ENCODE measurements around the gene PCBD1. TPM values are rescaled to one million over a fixed set of nuclear protein-coding genes. Genes with fewer than 3 reads are reported as not detected.

Gene PCBD1
- polyA plus RNA-seq (2012; ENCODE audit: insufficient read depth, insufficient read length): 48.6 TPM

DNA sequence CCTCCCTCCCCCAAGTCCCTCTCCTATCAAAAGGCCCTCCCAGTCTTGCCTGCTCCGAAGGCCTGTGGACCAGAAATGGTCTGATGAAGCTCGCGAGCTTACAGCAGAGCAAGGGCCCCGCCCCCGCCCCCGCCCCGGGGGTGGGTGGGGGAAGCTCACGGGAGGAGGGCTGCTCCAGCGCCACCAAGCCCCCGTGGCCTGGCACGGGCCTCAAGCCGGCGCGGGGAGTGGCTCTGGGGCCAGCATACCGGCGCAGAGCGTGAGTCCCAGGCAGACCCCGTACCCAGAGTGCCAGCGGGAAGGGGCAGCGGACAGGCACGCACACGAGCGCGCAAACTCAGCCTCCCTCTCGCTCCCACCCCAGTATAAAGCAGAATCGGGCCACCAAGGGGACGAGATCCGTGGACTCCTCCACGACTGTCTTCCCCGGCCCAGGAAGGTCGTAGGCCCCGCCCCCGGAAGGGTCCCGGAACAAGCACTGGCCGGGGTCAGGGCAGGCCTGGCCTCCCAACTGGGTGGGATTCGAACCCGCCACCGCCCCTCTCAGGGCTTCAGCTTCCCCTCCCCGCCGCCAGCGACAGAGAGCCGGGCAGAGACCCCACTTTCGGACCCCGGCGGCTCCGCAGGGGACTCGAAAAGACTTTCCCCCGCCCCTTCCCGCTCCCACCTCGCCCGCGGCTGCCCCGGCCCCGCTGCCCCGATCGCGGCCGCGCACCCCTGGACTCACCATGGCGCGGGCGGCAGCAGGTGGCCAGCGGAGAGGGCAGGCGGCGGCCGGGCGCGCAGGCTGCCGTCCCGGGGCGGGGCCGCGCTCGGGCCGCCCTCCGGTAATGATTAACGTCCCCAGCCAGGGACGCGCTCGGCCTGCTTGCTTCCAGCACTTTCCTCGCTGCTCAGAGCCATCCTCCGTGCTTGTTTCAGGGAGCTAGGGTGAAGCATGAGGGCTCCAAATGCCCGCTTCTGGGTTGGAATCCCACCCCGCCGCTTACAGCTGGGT lies at the start of gene PCBD1:
Gene PCBD1, minus strand, starts transcription at position 762 of the 997 bp plus-strand sequence. Its CDS starts 32 bp downstream, at position 730.
- peak; percentile 65 for DNase-seq (ENCODE audit: low read depth, low spot score)
- H3K4me3 ChIP-seq (ENCODE audit: low read length): peak within 1 kb of the TSS; percentile 71

DNA sequence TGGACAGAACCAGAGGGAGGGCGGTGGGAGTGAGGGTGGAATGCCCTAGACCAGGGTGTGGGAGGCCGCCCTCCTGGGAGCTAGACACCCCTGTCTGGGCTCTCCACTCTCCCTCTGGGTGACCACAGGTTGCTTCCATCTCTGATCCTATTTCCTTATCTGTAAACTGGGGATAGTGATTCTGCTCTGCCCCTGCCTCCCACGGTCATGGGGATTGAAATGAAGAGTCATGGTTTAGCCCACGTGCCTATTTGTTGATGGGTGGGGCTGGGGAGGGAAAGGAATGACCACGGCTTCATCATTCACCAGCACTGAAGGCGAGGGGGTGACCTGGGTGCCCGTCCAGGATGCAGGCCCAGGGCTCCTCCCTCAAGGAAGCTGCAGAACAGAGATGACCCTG lies 49.3 kb upstream of the PCBD1 start:
- no peak overlapping the region for H3K4me3 ChIP-seq (ENCODE audit: low read length)
- no peak for DNase-seq (ENCODE audit: low read depth, low spot score)

DNA sequence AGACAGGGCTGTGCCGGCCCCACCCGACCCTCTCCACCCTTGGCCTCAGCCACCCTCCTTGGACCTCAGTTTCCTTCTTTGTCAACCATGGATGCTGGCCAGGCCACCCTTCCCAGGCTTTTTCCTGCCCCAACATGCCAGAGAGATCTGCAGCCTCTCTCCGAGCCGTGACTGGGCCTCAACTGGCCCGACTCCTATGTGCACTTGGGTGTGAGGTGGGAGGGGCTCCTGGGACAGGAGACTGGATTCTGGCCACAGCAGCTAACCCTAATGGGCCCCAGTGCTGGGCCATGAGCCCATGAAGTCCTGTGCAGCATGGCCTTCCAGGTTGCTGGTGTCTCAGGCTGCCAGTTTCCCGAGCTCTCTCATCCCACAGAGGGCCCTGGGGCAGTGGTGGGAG lies 47.7 kb upstream of the PCBD1 start:
- no peak for DNase-seq (ENCODE audit: low read depth, low spot score)
- H3K4me3 ChIP-seq (ENCODE audit: low read length): no peak overlapping the region

DNA sequence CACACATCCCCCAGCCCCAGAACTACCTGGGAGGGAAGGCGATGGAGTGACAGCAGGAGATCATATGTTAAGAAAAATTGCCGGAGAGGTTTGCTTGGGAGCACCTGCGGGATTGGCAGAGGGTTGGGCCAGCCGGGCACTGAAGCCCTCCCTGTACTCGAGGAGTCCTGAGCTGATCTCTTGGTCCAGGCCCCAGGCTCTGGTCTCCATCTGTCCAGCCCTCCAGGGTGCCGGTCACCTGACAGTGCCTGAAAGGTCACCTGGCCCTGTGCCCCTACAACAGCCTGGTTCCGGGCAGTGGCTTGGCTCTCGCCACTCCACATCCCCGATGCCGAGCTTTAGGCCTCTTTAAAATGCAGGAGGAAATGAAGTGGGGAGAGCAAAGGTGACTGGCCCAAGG lies 47.3 kb upstream of the PCBD1 start:
- no peak for DNase-seq (ENCODE audit: low read depth, low spot score)
- H3K4me3 ChIP-seq (ENCODE audit: low read length): no peak overlapping the region

DNA sequence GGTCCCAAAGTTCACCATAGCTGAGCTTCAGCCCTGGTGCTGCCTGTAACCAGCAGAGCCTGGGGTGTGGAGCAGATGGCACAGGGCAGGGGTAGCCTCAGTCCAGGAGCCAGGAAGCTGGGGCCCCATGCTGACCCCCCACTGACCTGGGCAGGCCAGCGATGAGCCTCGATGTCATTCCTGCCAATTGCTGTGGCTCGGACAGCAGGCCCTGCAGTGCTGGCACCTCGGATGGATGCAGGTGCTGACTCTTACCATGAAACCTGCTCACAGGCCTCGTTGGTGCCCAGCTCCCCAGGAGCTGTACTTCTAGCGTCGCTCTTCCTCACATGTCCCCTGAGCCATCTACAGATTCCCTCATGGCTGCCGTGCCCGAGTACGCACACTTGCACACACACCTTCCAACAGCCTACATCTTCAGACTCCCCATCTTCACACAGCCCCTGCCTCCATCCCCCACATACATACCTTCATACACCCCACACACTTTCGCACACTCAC lies 46.8 kb upstream of the PCBD1 start:
- DNase-seq (ENCODE audit: low read depth, low spot score): no peak
- no peak overlapping the region for H3K4me3 ChIP-seq (ENCODE audit: low read length)

- H3K4me3 ChIP-seq (ENCODE audit: low read length): no peak overlapping the region
- no peak for DNase-seq (ENCODE audit: low read depth, low spot score)
These were observed 46.3 kb upstream of the PCBD1 start for GRCh38 chr10:70934701-70935100.

GRCh38 chr10:70932392-70933196 lies 44.2 kb upstream of the PCBD1 start:
- DNase-seq (ENCODE audit: low read depth, low spot score): no peak
- H3K4me3 ChIP-seq (ENCODE audit: low read length): no peak overlapping the region

DNA sequence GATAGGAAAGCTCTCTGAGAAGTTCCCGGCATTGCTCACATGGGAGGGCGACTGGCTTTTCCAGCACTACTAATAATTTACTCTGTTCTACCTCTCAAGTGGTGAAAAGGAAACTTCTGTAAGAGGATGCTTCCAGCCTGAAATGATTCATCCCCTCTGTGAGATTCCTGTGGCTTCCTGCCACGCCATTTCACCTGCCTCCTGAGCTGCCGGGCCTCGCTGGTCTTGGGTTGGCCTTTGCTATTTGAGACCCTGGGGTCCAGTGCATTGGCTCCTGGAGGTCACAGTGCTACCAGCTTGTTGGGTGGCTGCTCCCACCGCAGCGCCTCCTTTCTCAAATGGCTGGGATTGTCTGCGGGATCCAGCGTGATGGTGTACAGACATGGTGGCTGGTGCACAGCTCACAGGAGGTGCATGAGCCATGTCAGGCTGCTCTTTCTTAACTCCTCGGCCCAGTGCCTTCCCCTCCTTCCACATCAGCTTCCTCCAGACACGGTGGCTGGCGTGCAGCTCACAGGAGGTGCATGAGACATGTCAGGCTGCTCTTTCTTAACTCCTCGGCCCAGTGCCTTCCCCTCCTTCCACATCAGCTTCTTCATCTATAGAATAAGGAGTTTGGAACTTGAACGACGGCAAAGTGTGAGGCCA lies 42.9 kb upstream of the PCBD1 start:
- no peak overlapping the region for H3K4me3 ChIP-seq (ENCODE audit: low read length)

GRCh38 chr10:70930263-70931000 lies 42.1 kb upstream of the PCBD1 start:
- H3K4me3 ChIP-seq (ENCODE audit: low read length): no peak overlapping the region
- DNase-seq (ENCODE audit: low read depth, low spot score): no peak

More for the DNA sequence above, 42.9 kb upstream of the PCBD1 start:
- no peak for DNase-seq (ENCODE audit: low read depth, low spot score)

GRCh38 chr10:70928140-70928539 lies 39.8 kb upstream of the PCBD1 start:
- DNase-seq (ENCODE audit: low read depth, low spot score): no peak

GRCh38 chr10:70927189-70927943 lies 39.0 kb upstream of the PCBD1 start:
- DNase-seq (ENCODE audit: low read depth, low spot score): no peak
- no peak overlapping the region for H3K4me3 ChIP-seq (ENCODE audit: low read length)

More at GRCh38 chr10:70928140-70928539, 39.8 kb upstream of the PCBD1 start:
- no peak overlapping the region for H3K4me3 ChIP-seq (ENCODE audit: low read length)

- H3K4me3 ChIP-seq (ENCODE audit: low read length): no peak overlapping the region
- DNase-seq (ENCODE audit: low read depth, low spot score): no peak
These were observed 38.0 kb upstream of the PCBD1 start for GRCh38 chr10:70926226-70927000.

DNA sequence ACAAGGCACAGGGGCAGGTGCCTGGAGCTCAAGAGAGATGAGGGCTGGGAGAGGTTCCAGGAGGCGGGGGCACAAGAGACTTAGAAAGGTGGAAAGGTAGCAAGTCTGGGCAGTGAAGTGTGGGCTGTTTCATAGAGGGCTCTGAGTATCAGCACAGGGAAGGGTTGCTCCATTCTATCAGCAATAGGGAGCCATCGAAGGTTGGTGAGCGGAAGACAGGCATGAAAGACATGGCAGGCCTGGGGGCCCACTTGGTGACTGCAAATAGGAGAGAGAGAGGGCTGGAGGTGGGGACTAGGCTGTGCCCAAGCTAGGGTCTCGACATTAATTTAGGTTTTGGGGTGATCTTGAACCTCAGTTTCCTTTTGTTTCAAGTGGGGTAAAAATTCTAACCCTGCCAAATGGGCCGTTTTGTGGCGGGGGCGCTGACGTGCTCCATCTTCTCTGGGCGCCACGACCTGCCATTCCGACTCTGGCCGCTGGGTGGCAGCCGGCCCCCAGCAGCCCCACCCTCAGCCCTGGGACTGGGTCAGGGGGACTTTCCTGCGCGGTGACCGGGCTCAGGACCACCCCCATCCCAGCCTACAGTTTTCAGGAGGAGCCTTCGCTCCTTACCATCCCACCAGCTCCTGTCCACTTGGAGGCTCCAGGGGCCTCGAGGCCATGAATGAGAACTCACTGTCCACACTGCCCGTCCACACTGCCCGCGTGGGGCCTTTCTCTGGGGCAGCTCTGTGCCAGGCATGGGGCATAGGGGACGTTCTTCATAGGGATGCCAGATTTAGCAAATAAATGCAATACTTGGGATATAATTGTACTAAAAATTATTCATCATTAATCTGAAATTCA lies 37.2 kb upstream of the PCBD1 start:
- DNase-seq (ENCODE audit: low read depth, low spot score): no peak
- H3K4me3 ChIP-seq (ENCODE audit: low read length): no peak overlapping the region

DNA sequence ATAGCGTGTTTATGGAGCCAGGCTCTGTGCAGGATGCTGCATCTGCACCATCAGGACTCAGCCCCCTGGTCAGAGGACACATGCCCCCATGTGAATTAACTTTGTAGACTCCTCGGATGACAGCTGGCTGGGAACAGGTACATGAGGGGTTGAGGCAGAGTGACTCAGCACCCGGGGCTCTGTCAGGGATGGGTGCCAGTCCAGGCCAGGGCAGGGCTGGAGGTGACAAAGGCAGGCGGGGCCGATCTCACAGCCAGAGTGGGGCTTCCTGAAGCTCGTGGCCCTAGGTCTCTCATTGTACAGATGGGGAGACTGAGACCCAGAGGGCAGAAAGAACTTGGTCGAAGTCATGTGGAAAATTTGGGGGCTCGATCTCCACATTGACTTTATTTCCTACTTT lies 35.3 kb upstream of the PCBD1 start:
- H3K4me3 ChIP-seq (ENCODE audit: low read length): no peak overlapping the region
- no peak for DNase-seq (ENCODE audit: low read depth, low spot score)

DNA sequence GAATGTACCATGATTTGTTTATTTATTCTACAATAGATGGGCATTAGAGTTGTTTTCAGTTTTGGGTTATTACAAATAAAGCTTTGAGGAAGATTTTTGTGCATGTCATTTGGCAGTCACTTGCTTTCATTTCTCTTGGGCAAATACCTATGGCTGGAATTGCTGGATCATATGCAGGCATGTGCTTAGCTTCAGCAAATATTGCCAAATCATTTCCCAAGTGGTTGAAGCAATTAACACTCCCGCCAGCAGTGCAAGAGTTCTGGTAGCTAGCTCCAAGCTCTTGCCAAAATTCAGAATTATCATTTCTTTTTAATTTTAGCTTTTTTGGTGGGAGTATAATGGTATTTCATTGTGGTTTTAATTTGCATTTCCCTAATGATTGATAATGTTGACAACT lies 32.9 kb upstream of the PCBD1 start:
- H3K4me3 ChIP-seq (ENCODE audit: low read length): no peak overlapping the region
- DNase-seq (ENCODE audit: low read depth, low spot score): no peak

DNA sequence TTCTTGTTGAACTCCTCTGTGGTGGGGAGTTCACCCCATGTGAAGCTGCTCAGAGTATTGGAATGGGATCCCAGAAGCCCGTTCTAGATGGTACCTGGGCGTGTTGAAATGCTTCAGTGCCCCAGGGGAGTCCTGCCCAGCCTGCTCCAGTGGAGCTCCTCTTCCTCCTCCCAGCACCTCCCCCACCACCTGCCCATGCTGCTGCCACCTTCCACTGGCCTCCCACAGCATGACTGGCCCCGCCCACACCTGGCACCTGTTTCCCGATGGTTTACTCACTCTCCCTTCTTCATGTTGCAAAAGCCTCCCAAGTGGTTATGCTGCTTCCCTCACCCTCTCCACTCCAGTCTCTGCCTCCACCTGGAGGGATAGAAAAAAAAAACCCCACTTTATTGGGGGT lies 32.2 kb upstream of the PCBD1 start:
- no peak for DNase-seq (ENCODE audit: low read depth, low spot score)
- no peak overlapping the region for H3K4me3 ChIP-seq (ENCODE audit: low read length)
